Fibroblast of the aortic adventitia (primary cell): ENCODE data around the gene F7. TPM values are rescaled to one million over a fixed set of nuclear protein-coding genes. Genes with fewer than 3 reads are reported as not detected.

Experiments used
- DNase-seq: peaks from one replicate; pipeline ENCODE4 v3.0.0-alpha.2; 2010; ENCODE audit warnings: low read depth
- H3K4me3 ChIP-seq: 2 replicates; pipeline ENCODE4 v1.5.1; 2011; ENCODE audit warnings: low read depth, mild to moderate bottlenecking, control low read depth, low read length, moderate library complexity
- total RNA-seq: library from RNA; depleted of rRNA; stranded (reverse); fragments of >200 nt; gene quantifications from 2 replicates; pipeline ENCODE4 v1.2.3, GENCODE V29; 2012; ENCODE audit warnings: low replicate concordance
- TF ChIP-seq, protein P1 (sequence below): IDR thresholded peaks from 2 replicates; pipeline ENCODE4 v1.5.1; 2011; ENCODE audit warnings: mild to moderate bottlenecking, low read length, control low read depth, inconsistent platforms; ENCODE audit not compliant: insufficient read depth

The F7 gene
- total RNA-seq, 1 donor, result under 0.01 TPM

DNA sequence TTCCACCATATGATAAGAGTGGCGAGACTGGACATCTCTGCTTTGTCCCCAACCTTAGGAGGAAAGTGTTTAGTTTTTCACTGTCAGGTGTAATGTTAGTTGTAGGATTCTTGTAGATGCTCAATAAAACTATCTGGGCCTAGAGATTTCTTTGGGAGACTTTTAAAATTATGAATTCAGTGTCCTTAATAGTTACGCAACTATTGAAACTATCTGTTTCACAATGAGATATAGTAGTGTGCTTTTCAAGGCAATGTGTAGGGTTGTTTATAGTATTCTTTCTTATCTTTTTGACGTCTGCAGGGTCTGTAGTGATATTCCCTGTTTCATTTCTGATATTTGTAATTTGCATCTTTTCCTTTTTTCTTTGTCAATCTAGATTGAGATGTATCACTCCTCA is 33.2 kb upstream of the F7 start:
- DNase-seq, result no peak
- no peak overlapping the region for H3K4me3 ChIP-seq
- TF ChIP-seq, protein P1, sequence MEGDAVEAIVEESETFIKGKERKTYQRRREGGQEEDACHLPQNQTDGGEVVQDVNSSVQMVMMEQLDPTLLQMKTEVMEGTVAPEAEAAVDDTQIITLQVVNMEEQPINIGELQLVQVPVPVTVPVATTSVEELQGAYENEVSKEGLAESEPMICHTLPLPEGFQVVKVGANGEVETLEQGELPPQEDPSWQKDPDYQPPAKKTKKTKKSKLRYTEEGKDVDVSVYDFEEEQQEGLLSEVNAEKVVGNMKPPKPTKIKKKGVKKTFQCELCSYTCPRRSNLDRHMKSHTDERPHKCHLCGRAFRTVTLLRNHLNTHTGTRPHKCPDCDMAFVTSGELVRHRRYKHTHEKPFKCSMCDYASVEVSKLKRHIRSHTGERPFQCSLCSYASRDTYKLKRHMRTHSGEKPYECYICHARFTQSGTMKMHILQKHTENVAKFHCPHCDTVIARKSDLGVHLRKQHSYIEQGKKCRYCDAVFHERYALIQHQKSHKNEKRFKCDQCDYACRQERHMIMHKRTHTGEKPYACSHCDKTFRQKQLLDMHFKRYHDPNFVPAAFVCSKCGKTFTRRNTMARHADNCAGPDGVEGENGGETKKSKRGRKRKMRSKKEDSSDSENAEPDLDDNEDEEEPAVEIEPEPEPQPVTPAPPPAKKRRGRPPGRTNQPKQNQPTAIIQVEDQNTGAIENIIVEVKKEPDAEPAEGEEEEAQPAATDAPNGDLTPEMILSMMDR, result no peak

DNA sequence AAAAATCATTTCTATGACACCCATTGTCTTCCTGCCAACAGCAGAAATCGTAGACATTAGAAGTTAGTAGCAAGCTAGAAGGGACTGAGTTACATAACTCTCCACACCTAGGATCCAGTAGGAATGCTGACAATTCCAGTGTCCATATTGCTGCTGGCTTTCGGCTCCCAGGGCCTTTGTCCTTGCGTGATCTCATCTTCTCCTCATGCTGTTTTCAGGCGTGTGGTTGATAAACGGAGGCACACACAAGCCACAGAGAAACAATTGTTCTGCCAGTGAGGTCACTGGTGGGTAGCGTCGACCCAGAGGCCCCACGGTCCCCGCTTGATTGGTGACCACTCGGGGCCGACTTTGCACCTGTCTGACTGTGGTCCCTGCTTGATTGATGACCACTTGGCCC is 31.6 kb upstream of the F7 start:
- no peak overlapping the region for H3K4me3 ChIP-seq
- no peak for DNase-seq
- TF ChIP-seq, protein P1, result no peak

DNA sequence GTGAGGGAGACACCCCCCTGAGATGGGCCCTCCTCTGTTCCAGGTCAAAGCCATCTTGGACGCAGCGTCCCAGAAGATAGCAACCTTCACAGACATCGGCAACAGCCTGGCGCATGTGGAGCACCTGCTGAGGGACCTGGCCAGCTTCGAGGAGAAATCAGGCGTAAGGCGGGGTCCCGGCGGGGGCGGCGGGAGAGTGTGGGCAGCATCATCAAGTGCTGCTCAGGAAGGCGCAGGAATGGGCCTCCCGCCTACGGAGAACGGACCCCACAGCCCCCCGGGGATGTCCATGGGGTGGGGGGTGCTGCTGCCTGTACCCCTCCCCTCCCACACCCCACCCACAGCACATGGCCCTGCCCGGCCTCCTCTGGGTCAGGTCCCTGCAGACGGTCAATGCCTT is 31.2 kb upstream of the F7 start:
- no peak overlapping the region for H3K4me3 ChIP-seq
- no peak for DNase-seq
- TF ChIP-seq, protein P1, result no peak

DNA sequence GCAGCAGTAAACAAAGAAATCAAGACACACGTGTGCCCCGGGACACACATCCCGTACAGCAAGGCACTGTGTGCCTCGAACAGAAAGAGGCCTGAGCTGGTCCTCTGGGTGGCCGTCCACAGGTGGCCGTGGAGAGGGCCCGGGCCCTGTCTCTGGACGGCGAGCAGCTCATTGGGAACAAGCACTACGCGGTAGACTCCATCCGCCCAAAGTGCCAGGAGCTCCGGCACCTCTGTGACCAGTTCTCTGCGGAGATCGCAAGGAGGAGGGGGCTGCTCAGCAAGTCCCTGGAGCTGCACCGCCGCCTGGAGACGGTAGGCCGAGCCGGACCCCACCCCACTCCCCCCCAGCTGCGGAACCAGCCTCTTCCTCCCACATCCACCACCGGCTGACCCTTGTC is 30.7 kb upstream of the F7 start:
- TF ChIP-seq, protein P1, result no peak
- DNase-seq, result no peak
- H3K4me3 ChIP-seq, result no peak overlapping the region

DNA sequence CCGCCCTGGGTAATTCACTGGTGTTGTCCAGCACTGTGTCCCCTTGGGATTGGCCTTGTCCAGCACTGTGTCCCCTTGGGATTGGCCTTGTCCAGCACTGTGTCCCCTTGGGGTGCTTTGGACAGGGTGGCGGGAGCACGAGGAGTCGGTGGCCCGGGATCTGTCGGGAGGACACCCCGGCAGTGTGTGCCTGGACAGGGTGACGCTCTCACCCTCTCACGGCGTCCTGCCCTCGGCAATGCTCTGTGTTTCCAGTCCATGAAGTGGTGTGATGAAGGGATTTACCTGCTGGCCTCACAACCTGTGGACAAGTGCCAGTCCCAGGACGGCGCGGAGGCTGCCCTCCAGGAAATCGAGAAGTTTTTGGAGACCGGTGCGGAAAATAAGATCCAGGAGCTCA is 29.9 kb upstream of the F7 start:
- TF ChIP-seq, protein P1, result no peak

DNA sequence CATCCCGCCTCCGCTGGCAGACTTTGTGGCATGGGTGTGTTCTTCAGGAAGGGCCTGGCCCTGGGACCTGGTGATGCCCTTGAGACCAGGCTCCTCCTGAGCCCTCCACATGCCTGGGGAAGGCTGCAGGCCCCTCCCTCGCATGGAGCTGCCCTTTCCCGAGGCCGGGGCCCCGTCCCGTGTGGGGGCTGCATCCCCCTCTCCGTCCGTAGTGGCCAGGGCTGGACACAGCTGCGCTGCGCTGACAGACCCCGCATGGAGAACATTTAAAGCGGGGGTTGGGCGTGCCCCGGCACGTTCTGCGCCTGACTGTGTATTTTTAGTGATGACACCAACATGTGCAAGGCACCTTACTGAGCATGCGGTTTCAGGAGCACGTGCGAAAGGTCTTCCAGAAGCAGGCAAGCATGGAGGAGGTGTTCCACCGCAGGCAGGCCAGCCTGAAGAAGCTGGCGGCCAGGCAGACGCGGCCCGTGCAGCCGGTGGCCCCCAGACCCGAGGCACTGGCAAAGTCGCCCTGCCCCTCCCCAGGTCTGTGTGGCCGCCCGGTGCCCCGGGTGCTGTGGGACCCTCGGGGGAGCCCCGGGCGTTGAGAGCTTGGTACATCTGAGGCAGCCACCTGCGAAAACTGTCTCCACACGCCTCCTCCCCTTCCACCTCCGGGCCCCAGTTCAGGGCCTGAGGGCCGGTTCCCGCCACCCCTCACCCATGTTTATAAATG is 28.8 kb upstream of the F7 start:
- no peak overlapping the region for H3K4me3 ChIP-seq
- DNase-seq, result no peak
- TF ChIP-seq, protein P1, result no peak

More for the DNA sequence above, 29.9 kb upstream of the F7 start:
- no peak overlapping the region for H3K4me3 ChIP-seq
- DNase-seq, result no peak

DNA sequence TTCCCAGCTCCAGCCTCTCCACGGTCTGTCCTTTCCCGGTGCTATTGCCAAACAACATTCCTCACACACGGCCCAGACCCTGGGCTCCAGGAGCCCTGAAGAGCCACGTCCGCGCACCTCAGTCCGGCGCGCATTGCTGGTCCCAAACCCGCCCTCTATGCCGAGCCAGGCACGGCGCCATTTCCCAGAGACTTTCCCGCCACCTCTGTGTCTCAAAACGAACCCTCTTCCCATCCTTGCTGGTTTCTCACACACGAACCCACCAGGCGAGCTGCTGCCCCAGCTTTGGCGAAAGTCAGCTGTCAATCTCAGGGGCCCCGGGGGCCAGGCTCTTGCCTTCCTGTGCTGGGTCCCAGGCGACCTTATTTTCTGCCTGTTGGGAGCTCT is 28.0 kb upstream of the F7 start:
- TF ChIP-seq, protein P1, result no peak
- H3K4me3 ChIP-seq, result no peak overlapping the region
- no peak for DNase-seq
